NCI-H187 treated with DMSO at 0.1 percent for 48 hours (cell line): ENCODE measurements around the gene GRM7.

Source experiments
- DNase-seq: peaks from one replicate; lab custom pipeline; 2025; lab: John Stamatoyannopoulos, UW

GRM7 gene

DNA sequence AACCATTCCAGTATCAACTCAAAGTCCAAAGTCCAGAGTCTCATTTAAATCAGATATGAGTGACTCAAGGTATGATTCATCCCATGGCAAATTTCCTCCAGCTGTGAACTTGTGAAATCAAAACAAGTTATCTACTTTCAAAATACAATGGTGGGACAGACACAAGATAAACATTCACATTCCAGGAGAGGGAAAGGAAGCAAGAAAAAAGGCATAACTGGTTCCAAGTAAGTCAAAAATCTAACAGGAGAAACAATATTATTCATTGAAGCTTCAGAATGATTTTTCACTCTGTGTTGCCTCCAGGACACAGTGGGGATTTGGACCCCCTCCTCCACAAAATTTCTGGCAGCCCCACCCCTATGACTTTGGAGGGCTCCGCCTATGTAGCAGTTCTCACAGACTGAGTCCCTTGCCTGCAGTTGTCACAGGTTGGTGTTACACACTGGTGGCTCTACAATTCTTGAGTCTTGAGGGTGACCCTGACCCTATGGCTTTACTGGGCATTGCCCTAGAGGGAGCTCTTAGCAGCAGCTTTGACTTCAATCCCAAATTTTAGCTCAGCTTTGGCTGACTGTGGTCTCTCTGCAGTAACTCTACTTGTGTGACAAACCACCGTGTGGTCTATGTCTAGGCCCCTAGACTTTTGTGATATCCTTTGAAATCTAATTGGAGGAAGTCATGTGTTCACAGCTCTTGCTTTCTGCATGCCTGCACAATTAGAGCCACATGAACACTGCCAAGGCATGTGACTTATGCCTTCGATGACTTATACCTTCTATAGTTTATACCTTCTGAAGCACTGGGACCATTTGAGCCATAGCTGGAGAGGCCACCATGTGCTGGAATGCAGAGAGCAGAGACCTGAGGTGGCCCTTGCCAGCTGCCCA, 644.2 kb downstream of the GRM7 start:
- no peak for DNase-seq

DNA sequence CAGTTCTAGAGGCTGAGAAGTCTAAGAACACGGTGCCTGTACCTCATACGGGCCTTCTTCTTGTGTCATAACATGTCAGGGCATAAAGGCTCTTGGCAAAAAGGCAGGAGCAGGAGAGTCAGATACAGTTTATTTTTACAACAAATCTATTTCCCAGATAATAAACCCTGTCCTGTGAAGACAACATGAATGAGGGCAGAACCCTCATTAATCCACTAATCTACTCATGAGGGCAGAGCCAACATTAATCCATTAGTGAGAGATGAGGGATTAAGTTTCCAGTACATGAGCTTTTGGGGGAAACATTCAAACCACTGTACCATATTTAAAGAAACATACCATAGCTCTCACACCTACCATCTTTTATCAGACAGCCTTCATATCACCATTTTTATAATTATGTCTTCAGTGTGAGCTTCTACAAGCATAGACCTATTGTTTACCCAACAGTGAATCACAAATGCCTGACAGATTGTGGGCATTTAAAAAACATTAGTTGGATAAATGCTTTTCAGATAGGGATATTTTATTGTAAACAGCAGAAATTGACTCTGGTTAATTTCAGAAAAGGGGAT, 645.8 kb downstream of the GRM7 start:
- DNase-seq = no peak

DNA sequence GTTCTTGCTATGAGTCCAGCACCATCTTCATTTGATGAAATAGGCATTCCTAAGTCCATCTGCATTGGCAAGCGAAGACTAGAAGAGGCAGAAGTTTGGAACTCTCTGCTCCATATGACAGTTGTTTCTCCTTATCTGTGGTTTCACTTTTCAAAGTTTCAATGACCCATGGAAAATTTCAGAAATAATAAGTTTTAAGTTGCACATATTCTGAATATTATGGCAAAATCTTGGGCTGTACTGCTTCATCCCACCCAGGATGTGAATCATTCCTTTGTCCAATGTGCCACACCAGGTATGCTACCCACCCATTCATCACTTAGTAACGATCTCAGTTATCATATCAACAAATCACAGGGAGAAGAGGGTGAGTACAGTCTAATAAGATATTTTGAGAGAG, 647.9 kb downstream of the GRM7 start:
- no peak for DNase-seq

DNA sequence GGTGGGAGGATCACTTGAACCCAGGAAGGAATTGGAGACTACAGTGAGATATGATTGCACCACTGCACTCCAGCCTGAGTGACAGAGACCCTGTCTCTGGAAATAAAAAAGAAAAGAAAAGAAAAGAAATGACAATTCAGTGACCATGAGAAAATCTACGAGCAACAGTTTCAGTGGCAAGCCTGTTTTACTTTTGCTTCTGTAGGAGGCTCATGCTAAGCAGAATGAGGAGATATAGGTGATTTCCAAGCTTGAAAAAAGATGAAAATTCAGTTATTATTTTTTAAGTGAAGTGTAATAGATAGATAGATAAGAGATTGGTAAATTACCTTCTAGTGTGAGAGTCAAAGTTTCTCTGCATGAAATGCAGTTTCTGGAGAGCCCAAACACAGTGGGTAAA, 651.1 kb downstream of the GRM7 start:
- DNase-seq = no peak

DNA sequence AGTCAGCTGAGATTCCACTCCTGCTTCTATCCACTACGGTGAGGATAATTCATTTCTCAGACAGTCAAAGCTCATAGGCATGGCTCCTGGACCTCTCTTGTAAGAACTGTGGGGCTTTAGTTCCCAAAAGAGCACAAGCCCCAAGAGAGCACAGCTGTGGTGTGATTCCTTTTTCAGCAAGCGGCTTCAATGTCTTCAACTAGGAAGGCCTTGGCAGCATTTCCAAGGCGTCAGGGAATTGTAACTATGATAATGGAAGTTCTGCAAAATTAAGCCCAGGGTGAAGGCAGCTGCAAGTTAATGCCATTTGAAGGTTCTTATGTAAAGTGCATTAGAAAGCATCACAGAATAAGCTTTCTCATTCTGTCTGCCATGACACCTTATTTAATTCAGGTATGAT, 657.1 kb downstream of the GRM7 start:
- no peak for DNase-seq

DNA sequence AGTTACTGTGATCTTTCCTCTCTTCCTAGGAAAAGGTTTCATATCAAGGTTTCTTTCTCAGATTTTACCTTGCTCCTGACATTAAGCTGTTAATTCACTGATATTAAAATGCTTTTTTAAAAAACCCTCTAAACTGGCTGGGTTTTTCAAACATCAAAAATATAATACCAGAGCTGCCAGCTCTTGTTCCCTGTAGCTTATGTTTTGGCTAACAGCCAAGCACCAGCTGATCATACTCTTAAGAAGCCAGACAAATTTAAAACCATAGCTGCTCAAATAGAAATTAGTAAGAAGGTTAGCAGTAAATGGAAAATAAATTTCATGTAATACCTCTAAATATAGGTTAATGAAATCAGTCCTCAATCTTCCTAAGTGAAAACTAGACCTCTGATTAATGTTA, 657.5 kb downstream of the GRM7 start:
- DNase-seq = no peak

DNA sequence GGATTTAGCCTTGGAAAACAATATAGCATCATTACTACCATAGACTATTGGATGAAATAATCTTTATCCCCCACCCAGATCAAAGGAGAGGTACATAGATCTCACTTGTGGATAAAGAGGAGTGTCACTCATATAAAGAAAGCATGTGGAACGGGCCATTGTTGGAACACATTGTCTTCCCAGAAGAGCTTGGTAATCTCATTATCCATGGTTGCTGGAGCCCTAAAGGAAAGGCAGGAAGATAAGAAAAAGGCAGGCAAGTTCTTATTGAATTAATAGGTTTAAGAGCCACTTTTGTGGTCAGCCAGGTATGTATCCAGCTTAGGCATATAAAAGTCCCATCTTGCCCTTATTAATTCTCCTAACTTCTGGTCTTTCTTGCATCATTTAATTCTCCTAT, 659.1 kb downstream of the GRM7 start:
- DNase-seq = no peak

DNA sequence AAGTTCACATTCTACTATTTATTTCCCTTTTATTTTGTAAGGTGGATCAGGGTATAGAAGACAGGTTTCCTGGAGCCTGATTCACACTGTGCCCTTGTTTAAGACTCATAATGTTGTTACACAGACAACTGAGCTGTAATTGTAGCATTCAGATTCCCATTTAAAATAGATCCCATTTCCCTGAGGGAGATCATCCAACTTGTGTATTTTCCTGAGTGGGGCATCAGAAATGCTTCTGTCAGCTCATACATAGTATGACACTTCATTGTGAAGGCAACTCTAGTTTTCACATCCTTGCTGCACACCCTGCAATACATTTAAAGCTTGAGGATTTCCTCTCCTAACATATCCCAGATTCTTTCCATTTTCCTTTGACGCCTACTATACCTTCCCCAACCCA, 659.7 kb downstream of the GRM7 start:
- DNase-seq = no peak

DNA sequence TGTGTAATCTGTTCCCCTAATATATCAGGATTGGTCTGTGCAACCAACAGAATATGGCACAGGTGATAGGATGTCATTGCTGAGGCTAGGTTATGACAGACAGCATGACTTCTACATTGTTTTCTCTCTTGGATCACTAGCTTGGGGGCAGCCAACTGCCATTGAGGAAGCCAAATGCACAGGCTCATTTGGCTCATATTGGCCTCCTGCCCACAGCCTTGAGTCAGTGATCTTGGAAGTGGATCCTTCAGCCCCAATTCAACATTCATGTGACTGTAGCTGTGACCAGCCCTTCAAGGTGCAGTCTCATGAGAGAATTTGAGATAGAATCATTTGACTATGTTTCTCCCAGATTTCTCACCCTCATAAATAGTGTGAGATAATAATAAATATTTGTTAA, 675.6 kb downstream of the GRM7 start:
- no peak for DNase-seq

DNA sequence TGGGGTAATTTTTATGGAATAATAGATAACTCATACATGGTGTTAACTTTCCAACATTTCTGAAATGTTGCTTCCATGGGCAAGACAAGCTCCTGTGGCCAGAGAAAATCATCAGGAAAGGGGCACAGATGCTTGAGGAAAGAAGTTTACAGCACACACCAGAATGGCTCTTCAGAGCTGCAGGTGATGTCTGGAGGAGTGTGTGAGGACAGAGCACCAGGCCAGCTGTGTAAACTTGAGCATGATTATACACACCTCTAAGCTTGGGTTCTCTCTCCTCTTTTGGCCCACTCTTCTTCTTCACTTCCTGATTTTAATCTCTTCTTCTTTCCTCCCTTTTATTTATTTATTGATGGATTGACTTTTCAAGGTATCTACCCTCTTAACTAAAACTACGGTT, 676.0 kb downstream of the GRM7 start:
- DNase-seq = no peak

DNA sequence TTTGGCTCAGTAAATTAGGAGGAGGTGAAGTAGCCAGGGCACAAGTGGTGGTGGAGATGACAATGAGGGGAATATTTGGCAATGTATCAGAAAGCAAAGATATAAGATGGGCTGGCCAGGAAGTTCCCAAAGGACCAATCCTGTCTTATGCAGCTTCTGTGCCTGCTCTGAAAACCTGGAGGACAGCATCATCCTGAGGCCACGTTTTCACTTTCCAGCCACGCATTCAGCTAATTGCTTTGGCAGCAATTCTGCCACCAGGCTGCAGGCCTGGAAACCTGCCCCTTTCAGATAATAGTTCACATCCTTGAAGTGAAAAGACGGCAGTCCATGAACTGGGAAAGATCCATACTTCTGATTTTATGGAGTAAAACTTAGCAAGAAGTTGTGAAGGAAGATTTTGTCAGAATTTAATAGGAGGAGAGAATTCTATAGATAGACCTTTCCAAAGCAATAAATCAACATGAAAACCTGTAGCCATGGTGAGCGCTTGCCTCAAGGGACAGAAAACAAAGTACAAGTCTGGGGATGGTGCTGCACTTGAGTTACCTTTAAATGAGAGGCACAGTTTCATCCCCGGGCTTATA, 682.5 kb downstream of the GRM7 start:
- DNase-seq = no peak

DNA sequence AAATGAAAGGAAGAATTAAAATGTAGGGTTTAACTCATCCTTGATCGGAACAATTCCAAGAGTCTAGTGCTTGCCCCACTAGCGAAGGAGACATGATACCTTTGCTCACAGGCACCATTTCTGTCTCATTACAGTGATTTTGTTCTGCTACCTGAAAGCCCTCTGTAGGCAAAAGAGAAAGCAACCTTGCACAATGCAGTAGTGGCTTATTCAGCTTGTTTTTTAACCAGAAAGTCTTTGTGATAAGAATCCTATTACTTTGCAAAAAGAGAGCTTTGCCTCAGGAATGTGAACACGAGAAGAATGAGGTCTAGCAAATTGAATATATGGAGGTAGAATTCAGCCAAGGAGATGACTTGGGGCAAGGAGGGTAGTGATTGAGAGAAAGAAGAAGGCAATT, 684.4 kb downstream of the GRM7 start:
- DNase-seq = no peak

DNA sequence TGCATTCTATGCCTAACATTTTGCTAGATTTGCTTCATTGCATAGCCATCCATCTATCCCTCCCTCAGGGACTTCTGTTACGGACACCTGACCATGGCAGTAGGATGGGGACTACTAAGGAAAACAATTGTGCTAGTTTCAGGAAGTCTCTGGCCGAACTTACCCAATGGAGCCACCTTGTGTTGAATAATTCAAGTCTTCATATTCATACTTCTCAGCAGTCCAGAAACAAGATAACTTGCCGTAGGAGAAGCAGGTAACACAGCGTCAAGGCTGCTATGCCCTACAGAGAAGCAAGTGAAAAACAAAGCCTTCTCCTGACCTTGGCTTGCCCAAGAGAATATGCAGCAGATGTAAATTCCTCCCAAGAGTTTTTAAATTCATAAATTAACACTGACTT, 685.3 kb downstream of the GRM7 start:
- DNase-seq = no peak

DNA sequence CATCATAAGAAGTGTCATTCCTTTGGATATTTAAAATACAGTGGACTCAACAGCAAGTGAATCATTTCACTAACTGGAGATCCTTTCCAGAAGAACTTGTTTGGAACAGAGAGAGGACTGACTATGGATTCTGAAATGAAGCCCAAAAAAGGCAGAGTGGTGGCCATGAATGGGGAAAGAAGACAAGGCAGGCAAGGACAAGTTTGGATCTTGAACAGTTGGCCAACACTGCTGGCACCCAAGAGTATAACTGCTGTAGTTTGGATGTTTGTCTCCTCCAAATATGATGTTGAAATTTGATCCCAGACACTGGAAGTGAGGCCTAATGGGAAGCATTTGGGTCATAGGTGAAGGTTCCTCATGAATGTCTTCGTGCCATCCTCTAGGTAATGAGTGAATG, 686.9 kb downstream of the GRM7 start:
- no peak for DNase-seq

DNA sequence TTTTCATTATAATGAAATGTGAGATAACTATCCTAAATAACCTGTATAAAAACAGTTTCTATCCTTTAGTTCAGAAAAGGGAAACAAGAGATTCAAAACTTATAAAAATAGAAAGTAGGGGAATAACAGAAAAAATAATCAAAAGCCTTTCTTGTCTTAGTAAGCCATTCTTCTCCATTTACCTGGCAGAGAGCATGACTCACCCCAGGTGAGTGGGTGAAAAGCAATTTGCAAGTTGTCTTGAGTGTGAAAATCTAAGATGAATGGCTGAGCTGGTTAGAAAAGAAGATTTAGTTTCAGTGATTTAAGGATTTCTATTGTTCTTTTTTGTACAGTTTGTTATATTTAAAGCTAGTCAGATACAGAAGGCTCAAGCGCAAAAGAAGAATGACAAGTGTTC, 702.0 kb downstream of the GRM7 start:
- DNase-seq = no peak

DNA sequence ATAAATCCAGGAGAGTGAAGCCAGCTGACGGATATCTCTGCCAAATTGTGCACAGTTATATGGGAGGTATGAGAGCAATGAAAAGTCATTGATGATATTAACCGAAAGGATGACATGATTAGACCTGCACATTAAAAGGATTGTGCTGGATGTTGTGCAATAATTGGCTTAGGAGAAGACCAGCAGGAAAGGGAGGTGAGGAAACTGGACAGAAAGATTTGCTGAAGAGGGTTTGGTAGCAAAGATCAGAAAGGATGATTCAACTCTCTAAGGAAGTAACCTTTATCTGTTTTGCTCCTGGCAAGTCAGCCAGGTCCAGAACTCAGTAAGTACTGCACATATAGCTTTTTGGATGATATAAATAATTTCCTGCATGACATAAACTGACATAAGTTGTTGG, 704.7 kb downstream of the GRM7 start:
- DNase-seq = no peak

DNA sequence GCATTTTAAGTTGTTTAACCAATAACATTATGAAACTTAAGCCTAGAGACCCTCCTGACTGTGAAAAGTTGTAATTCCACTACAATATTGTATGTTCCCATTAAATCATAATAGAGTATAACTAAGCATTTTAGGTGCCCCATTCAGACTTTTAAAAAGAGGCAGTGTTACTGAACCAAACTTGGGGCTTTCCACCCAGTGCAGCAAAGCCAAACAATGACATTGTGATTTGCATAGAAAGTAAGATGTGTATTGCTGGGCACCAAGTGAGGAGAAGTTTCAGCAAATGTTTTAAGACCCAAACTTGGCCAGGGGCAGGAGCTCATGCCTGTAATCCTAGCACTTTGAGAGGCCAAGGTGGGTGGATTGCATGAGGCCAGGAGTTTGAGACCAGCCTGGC, 706.2 kb downstream of the GRM7 start:
- no peak for DNase-seq

DNA sequence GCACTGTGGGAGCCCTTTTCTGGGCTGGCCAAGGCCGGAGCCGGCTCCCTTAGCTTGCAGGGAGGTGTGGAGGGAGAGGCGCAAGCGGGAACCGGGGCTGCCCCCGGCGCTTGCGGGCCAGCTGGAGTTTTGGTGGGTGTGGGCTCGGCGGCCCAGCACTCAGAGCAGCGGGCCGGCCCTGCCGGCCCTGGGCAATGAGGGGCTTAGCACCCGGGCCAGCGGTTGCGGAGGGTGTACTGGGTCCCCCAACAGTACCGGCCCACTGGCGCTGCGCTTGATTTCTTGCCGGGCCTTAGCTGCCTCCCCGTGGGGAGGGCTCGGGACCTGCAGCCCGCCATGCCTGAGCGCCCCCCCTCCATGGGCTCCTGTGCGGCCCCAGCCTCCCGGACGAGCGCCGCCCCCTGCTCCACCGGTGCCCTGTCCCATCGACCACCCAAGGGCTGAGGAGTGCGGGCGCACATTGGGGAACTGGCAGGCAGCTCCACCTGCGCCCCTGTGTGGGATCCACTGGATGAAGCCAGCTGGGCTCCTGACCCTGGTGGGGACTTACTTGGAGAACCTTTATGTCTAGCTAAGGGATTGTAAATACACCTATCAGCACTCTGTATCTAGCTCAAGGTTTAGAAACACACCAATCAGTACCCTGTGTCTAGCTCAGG, 707.7 kb downstream of the GRM7 start:
- DNase-seq = no peak

DNA sequence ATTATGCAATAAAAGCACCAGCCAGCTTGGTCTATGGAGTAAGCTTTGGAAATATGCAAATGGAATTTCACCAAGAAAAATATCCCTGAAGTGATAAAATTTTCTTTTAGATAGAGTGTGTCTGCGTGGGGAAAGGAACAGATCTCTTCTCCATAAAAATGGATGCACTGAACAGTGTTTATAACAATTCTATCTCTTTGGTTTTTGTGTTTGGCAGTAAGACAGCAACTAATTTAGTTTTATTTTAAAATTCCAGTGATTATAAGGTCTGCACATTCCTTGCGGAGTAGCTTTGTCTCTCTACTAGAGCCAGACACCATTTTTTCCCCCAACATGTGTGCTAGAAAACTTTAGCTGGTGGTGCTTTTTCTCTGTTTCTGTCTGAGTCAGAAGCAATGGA, 712.4 kb downstream of the GRM7 start:
- DNase-seq = no peak

DNA sequence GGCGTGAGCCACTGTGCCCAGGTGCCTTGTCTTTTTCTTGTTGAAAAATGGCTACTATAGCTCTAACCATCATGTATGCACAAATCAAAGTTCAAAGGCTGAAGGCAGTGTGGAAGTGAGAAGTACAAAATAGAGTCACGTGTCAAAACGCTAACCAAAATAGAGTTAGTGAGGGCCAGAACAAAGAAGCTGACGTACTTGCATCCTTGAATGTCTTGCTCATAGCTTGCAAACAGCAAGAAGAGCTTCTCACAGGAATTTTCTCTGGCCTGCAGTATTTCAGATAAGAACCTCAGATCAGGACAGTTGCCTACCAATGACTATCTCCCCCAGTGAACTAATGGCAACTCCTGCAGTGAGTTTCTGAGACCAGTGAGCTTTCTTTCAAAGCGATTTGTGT, 713.5 kb downstream of the GRM7 start:
- no peak for DNase-seq

DNA sequence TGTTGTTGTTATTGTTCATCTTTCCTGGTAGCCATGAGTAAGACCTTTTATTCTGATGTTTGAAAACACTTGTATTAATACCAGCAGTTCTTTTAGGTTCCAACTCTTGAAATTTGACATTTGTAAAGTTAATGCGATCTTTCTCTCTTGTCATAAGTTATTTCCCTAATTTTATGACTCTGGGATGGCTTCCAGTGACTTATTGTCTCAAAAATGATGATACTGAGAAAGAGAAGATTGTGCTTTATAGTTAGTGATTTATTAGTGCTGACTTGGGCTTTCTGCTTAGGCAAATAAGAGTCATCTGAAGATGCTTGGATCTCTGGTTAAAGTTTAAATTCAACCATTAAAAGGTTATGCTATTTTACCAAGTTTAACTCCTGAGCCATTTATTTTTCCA, 715.2 kb downstream of the GRM7 start:
- DNase-seq = no peak

DNA sequence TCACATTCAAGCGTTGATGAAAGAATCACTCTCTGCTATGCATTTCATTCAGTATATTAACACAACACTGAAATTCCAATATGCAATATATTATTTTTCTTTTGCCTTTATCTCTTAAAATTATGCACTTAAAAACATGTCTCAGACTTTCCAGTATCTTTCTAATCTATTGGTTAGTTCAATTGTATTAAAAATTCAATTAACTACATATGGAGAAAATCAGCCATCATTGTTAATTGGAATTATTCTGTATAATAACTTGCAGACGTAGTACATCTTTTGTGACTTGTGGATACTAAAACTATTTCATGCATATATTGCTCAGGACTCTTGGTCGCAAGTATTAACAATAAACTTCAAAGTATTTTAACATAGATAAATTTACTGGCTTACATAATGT, 715.6 kb downstream of the GRM7 start:
- DNase-seq = no peak

DNA sequence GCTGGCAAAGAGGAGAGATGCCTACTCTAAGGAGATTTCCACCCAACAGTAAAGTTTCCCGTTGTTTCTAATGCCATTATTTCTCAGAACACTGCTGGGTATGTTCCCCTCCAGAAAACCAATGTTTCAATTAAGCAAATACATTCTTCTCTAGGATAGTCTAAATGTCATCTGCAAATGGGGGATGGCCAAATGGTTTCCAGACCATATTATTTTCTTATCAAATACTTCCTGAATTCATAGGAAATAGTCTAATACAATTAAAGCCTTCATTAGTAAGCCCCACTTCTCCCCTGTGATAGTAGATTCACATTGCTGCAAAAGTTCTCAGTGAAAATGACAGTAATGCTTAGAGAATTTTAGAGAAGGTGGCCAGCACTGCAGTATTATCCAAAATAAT, 716.6 kb downstream of the GRM7 start:
- no peak for DNase-seq
